GM23338 (cell line): ENCODE data around the gene LMF2.

Experiments
- CTCF ChIP-seq, 2 experiments: fragments of 200-600 bp in 1 of 2; sonication (generic) in 1 of 2; conservative IDR thresholded peaks; 2 replicates each; pipeline versions ENCODE4 v1.5.1 to v1.6.1; 2016 to 2017; ENCODE audit warnings: antibody characterized with exemption in 2 of 2, low read depth in 2 of 2, mild to moderate bottlenecking in 2 of 2, moderate library complexity in 1 of 2
- EZH2phosphoT487 ChIP-seq: fragments of 200-600 bp; sonication (generic); IDR thresholded peaks from one replicate; pipeline ENCODE4 v1.8.1; 2018; ENCODE audit warnings: antibody characterized with exemption; ENCODE audit not compliant: unreplicated experiment

- TF ChIP-seq CTCF (conservative IDR thresholded peaks at IDR 0.05; ENCODE audit: low read depth in 2 of 2) (no peak), EZH2phosphoT487 (no peak)
Measured at GRCh38 chr22:50461979-50462540, 45.4 kb downstream of the LMF2 start.
